Activated gamma-delta T cell treated with anti-CD3 and anti-CD28 coated beads, Interleukin-2, amount 50 U/mL, for 16 hours (primary cell): ENCODE measurements around the gene CADPS.

Experiments used
- DNase-seq: peaks from one replicate; pipeline ENCODE4 v3.0.0-alpha.2; 2020; ENCODE audit warnings: low read depth

Gene CADPS

GRCh38 chr3:62686503-62687294 lies 188.5 kb downstream of the CADPS start:
- no peak for DNase-seq

- DNase-seq = no peak
Observed at GRCh38 chr3:62682826-62683225, 192.4 kb downstream of the CADPS start.

DNA sequence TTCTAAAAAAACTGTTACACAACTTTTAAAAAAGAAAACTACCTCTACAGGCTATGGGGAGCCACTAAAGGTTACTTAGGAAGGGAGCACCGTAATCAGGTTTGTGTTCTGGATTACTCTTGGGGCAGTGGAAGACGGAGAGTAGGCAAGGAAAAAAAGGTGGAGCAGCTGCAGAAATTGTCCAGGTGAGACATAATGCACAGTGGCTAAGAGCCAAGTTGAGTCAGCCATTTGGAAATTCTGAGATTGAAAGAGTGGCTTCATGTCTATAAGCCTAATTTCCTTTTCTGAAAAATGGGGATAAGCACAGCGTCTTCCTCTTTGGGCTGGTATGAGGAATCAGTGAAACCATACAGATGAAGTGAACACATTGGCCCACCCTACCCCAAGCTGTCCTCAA lies 195.2 kb downstream of the CADPS start:
- DNase-seq = no peak

DNA sequence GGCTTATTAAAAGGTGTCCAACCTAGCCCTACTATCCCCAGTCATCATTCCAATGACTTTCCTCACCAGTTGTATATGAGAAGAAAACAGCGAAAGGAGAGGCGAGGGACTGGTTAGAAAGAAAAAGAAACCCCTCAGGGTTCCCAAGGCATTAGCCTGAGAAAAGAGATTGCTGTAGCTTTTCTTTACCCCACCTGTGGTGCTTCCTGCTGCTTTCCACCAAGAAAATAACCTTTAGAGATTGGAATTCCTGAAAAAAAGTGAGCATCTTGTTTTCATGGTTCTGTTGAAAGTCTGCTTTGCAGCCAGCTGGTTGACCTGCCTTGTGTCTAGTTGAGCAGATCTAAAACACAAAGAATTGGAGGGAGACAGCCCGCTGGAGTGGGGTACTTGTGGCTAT lies 196.4 kb downstream of the CADPS start:
- no peak for DNase-seq

DNA sequence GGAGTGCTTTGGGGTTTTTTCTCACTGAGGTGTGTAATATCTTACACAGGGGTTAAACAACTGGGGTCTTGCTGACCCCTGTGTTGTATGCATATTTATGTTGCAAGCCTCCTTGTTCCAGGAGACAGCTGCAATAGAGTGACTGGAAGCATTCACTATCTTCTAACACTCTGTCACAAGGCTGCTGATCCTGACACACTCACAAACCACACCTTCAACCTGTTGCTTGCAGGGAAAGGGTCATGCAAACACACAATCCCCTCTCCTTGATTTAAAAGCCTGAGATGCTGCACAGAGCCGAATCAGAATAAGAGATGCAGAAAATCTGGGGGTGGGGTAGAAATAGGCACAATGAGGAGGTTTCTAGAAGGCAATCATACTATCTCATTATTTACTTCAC lies 197.3 kb downstream of the CADPS start:
- no peak for DNase-seq

GRCh38 chr3:62676689-62677271 lies 198.4 kb downstream of the CADPS start:
- no peak for DNase-seq

GRCh38 chr3:62675492-62675891 lies 199.7 kb downstream of the CADPS start:
- no peak for DNase-seq

DNA sequence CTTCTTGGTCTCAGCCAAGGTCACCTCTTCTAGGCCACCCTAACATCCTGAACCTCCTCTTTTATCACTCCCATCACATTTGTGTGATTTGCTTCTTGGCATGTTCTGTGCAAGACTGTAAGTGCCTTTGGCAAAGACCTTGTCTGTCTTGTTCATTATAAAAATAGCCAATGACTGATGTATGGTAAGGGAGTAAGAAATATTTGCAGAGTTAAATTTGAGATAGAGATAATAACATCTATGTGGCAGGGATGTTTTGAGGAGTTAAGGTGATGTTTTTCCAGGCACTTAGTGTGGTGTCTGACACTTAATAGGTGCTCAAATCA lies 202.3 kb downstream of the CADPS start:
- no peak for DNase-seq

DNA sequence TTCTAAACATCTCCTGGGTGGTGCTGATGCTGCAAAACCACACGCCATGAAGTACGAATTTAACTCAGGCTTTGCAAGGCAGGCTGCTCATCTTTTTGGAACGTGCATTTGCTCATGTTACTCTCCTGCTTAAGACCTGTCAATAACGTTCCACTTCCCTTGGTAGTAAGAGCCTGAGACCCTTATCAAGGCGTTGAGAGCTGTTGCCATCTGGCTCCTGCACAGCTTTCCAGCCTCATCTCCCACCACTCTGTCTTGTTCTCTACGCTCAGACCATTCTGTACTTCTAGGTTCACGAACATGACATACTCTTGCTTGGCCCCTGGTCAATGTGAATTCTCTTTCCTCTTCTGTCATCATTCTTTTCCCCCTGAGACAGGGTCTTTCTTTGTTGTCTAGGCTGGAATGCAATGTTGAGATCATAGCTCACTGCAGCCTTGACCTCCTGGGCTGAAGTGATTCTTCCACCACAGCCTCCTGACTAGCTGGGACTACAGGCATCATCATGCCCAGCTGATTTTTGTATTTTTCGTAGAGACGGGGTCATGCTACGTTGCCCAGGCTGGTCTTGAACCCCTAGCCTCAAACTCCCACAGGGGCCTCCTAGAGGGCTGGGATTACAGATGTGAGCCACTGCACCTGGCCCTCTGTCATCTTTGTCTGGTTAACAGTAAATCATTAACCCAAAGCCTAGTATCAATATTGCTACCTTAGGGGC lies 202.8 kb downstream of the CADPS start:
- no peak for DNase-seq

DNA sequence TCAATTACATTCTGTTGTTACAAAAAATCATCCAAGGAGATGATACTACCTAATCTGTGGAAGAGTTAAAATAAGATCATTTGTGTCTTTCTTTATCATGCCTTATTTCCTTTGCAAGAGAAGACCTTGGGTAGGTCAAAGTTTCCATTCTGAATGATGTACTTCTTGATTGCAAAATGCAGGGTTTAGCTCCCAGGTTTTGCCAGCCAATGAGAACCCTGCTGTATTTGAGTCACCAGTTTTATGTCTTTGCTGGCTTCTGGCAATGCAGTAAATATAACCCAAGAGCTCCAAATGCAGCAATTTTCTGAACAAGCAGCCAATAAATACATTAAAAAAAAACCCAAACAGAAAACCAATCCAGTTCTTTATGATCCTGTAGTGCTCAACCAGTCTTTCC lies 204.9 kb downstream of the CADPS start:
- DNase-seq = no peak

DNA sequence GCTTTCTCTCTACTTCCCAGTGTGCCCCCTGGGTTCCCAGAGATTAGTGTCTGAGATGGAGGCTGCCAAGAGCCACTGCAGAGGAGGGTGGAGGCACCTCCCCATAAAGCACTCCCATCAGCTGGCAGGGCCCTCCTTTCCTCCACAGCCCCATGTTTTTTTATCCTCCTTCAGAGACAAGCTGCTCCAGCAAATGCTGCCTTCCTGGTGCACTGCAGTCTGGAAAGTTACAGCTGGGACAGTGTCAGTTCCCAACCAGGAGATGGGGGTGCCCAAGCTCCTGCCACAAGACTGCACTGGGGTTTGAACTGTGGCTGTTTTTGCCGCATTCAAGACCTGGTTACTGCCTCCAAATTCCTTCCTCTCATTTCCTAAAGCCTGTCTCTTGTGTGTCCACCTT lies 206.1 kb downstream of the CADPS start:
- DNase-seq = no peak

- no peak for DNase-seq
Observed at GRCh38 chr3:62667714-62668113, 207.5 kb downstream of the CADPS start.

GRCh38 chr3:62665627-62666437 lies 209.4 kb downstream of the CADPS start:
- DNase-seq = no peak

DNA sequence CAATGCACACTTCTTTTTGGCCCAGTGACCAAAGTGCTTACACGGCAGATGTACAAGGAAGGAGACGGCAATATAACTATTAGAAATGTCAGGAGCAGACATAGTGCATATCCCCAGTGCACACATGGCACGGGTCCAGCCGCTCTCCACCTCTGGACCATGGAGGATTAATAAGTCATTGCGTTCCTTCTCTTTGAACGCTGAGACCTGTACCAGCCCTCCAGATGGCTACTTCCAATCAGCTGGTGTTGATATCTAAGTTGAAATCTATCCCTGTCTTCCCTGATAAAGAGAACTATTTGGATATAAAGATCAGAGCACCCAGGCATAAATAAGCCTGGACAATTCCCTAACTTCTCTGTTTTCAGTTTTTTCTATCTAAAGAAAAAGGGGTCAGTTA lies 212.5 kb downstream of the CADPS start:
- DNase-seq = no peak

DNA sequence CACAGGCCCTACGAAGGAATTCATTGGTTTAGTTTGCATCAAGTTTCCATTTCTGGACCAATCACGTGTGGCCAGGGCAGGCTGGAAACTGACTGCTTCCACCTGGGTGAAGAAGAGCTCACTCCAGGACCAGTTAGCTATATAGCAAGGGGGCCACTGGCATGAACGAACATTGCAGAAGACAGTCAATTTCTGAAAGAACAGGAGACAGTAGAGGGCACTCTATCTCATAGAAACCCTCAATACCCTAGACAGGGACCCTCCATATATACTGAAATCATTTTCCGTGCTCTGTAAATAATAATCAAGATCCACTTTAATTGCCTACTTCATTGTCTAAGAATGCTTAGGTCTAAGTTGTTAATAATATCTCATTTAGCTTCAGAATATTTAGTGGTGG lies 215.6 kb downstream of the CADPS start:
- DNase-seq = no peak

- no peak for DNase-seq
Observed at GRCh38 chr3:62655691-62656063, 219.5 kb downstream of the CADPS start.

- no peak for DNase-seq
Observed at GRCh38 chr3:62655056-62655690, 220.0 kb downstream of the CADPS start.

DNA sequence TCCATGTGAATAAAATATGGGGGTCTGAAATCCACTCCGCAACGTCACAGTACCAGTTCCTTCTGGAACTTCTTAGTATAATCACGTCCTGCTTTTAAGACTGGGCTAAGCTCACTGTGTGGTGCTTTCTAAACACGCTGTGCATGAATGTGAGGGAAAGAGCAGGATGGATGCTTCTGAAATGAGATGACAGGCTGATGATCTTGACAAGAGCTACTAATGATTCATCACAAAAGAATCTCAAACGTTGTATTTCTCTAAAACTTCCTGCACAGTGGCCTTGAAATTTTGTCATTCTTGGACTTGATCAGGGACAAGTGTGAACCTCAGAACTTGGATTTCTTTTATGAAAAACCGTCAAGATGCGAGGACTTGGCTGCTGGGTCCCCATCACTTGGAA lies 221.4 kb downstream of the CADPS start:
- no peak for DNase-seq

DNA sequence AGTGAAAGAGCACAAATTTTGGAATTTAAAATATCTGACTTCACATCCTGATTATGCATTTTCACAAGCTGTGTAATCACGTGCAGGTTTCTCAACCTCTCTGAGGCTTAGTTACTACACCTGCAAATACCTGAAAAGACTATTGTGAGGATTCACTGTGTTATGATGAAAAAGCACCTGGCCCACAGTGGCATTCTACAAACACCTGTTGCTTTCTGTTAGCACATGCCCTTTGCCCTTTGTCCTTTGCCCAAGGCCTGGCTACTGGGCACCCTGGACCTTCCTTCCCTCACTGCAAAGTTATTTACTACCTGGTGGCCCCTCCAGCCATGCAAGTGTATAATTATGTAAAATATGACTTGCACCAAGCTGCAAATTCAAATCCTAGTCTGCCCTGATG lies 227.5 kb downstream of the CADPS start:
- no peak for DNase-seq

DNA sequence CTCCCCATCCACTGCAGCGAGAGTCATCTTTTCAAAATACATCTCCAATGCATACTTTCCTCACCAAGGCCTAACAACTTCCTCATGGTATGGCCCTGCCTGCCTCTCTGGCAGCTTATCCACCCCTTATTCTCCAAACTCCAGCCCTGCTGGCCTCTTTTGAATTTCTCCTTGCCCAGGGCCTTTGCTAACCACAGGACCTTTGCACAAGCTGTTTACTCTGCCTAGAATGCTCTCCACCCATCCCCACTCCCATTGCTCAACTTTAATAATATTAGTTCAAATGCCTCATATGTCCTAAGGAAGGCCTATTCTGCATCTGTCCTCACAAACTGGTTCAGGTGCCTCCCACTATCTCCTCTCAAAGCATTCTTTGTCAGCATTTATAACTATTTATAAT lies 230.7 kb downstream of the CADPS start:
- DNase-seq = no peak

DNA sequence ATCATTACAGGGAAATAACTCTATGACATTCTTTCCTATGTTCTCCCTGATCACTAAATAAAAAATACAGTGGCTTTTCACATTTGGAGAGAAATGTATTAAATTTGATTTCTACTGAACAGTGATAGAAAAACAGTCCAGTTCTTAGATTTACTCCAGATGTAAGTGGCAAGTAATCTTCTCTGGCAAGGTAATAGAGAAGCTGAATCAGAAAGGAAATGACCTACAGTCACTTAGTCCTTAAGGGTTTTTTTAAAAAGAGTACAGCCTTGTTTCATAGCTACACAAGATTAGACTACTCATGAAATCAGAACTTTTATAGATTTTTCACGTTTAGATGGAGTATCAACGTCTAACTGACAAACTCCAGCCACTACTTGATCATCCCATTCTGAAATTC lies 236.9 kb downstream of the CADPS start:
- DNase-seq = no peak

DNA sequence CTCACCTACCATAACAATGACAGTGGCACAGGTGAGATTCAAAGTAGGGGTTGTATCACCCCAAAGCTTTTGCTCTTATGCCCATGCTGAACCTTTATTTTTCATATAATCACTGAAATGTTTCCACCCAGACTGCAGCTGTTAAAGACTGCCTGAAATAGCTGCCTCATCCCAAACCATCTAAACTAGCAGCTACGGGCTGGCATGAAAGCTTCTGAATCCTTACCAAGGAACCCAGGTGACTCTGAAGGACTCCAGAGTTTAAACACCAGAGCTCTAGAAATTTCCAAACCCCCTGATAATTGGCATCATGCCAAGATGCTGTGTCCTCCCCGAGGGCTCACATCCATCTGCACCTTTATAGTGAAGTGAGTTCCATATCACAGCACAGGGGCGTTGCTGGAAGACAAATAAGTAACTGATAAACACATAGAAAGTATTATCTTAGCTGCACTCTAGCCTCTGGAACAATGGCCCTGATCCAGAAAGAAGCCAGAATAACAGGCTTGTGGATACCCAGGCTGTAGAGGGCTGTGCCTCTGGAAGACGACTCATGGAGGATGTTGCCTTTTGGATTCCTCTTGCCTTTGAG lies 238.9 kb downstream of the CADPS start:
- no peak for DNase-seq
